ENCODE measurements around the gene UBE4A.

UBE4A gene

DNA sequence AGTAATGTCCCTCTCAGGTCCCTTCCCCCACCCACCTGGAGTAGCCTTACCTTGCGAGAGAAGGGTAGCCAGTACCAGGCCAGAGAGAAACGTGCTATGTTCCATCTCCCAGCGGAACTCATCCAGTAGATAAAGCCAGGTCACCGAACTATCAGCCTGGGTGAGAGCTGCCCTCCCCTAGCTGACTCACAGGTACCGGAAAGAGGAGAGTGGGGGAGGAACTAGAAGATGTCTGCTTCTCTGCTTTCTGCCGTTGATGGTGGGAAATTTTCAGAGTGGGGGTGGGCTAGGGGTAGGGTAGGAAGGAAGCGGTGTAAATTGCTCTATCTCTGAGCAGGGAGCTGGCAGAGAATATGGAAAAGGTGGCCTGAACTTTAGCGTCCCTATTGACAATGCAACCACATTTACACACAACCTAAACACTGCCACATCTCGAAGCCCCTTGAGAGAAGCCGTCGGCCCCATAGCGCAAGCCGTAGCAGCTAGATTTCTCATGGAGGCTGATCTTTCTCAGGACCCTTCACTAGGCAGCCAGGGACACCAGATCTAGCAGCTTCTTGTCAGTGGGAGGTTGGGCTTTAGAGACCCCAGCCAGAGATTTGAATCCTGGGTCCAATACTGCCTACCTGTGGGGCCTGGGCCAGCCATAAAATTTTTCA lies 16.8 kb upstream of the UBE4A start, which contains the start of gene CD3D:
CD3D (minus strand) TSS at position 203 of the 659 bp plus-strand sequence; CDS start at position 105, 98 bp downstream.
- peak; percentile 62 for DNase-seq

DNA sequence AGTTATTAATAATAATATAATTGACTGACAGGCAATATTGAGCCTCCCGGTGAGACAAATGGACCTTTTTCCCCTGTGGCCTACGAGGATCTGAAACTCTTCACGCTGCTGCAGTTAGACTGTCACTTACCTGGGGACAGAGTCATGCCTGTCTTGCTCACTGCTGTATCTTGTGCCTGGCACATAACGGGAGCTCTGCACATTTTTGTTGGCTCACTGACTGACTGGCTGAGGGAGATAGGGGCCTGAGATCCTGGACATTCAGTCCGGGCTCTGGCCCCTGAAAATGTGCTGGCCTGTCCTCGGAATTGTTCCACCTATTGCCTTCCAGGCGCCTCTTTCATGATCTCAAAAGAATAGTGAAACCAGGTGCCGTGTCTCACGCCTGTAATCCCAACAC lies 16.2 kb upstream of the UBE4A start:
- no peak for DNase-seq

DNA sequence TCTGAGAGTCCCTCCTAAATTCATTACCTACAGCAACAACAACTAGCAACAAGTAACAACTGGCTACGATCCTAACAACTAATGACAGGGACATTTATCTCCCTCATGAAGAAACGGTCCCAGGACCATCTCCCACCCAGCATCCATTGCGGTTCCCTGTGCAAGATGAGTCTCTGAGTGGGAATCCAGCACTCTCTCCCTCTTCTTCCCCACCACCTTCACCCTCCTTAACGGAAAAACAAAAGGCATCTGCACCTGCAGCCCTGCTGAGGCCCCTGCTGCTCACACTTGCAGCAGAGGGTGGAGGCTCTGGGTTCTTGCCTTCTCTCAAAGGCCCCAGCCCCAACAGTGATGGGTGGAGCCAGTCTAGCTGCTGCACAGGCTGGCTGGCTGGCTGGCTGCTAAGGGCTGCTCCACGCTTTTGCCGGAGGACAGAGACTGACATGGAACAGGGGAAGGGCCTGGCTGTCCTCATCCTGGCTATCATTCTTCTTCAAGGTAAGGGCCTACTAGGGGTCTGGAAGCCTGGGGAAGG lies 15.4 kb upstream of the UBE4A start, which contains the start of gene CD3G:
CD3G (plus strand) TSS at position 364 of the 535 bp plus-strand sequence; CDS start at position 444, 80 bp downstream.
- DNase-seq, result no peak

DNA sequence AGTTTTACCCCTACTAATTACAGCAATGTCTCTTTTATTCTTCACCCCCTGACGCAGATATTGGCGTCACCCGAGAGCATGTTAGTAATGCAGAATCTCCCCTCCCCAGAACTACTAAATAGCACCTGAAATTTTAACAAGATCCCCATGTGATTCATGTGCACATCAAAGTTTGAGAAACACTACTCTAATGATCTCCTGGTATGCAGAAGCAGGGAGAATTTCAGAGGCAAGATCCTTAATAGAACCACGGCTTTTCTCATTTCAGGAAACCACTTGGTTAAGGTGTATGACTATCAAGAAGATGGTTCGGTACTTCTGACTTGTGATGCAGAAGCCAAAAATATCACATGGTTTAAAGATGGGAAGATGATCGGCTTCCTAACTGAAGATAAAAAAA lies 9.9 kb upstream of the UBE4A start:
- DNase-seq, result no peak

DNA sequence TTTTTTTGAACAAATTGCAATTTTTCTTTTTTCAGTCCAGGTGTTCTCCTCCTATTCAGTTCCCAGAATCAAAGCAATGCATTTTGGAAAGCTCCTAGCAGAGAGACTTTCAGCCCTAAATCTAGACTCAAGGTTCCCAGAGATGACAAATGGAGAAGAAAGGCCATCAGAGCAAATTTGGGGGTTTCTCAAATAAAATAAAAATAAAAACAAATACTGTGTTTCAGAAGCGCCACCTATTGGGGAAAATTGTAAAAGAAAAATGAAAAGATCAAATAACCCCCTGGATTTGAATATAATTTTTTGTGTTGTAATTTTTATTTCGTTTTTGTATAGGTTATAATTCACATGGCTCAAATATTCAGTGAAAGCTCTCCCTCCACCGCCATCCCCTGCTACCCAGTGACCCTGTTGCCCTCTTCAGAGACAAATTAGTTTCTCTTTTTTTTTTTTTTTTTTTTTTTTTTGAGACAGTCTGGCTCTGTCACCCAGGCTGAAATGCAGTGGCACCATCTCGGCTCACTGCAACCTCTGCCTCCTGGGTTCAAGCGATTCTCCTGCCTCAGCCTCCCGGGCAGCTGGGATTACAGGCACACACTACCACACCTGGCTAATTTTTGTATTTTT lies 6.2 kb upstream of the UBE4A start:
- DNase-seq, result no peak

DNA sequence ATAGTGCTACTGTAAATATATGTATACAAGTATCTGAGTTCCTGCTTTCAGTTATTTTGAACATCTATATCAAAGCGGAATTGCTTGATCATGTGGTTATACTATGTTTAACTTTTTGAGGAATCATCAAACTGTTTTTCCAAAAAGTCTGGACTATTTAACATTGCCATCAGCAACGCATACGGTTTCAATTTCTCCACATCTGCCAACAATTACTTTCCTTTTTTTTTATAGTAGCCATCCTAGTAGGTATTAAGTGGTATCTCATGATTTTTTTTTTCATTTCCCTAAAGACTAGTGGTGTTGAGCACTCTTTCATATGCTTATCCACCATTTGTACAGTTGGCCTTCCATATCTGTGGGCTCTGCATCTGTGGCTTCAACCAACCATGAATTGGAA lies 1.3 kb upstream of the UBE4A start:
- DNase-seq, result no peak

DNA sequence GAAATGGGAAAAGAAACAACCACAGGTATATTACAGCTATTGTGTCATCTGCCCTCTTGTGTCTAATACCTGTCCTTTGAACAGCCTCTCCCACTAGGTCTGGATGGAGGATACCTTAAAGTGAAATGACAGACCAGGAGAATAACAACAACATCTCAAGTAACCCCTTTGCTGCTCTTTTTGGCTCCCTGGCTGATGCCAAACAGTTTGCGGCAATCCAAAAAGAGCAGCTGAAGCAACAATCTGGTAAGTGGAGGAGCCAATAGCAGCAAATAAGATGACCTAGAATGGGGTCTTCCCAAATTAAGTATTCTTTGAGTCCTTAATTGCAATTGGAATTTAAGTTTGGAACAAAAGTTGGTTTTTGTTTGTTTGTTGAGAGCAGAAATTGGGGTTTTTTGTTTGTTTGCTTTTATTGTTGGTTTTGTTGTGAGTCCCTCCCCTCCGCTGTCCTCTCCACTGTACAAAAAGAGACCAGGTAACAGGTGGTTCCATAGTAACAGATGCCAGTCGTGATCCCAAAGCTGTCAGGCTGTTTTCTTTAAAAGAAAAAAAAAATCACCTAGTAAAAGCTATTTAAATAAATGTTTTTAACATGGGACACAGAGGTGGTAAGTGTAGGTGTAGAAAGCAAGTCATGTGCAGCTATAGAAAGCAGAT lies 5.7 kb downstream of the UBE4A start:
- no peak for DNase-seq

DNA sequence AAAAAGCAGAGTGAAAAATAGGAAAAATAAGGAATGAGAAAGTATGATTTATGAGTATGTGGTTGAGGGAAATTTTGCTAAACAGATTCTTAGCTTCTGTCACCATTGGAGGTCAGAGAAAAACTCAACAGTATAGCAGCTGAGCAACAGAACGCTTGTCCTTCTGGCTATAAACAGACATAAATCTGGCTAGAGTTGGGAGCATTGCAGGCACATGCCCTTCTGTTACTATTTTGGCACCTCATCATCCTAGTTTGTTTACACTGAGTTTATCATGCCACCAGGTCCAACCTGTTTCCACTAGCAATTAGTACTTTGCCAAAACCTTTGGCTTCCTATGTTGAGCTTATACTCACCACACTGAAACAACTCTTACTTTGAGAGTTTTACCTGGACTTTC lies 6.9 kb downstream of the UBE4A start:
- no peak for DNase-seq

DNA sequence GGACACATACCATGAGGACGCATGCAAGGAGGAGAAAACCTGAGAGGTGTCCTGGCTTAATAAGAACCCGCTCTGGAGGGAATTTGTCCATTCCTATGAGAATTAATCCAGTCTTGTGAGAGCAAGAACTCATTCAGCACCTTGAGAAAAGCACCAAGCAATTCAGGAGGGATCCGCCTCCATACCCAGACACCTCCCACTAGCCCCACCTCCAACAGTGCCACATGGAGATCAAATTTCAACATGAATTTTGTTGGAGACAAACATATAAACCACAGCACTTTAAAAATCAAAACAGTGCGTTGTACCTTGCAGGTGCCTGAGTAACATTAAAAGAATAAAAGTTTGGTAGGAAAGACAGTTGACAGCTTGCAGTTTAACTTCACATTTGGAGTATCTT lies 11.4 kb downstream of the UBE4A start:
- no peak for DNase-seq

DNA sequence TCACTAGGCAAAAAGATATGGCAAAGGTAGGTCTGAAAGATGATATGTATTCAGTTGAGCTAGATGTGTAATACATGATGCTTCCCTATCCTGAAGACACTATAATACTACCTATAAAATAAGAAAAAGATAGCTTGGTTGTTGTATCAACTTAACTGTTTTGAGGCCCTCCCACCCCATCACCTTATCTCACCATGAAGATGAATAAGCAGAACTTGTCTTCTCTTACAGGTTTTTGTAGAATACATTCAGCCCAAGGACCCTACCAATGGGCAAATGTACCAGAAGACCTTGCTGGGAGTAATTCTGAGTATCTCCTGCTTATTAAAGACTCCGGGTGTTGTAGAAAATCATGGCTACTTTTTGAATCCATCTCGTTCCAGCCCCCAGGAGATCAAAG lies 13.9 kb downstream of the UBE4A start:
- no peak for DNase-seq

DNA sequence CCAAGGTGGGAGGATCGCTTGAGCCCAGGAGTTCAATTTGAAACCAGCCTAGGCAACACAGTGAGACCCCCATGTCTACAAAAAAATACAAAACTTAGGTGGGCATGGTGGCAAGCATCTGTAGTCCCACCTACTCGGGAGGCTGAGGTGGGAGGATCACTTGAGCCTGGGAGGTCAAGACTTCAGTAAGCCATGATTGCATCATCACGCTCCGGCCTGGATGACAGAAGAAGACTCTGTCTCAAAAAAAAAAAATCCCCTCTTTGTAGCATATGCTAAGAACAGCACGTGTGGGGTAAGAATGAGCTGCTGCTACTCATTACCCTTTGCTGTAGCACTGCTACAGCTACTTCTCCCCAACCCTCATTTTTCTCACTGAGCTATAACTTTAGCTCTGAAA lies 14.5 kb downstream of the UBE4A start:
- DNase-seq, result no peak

DNA sequence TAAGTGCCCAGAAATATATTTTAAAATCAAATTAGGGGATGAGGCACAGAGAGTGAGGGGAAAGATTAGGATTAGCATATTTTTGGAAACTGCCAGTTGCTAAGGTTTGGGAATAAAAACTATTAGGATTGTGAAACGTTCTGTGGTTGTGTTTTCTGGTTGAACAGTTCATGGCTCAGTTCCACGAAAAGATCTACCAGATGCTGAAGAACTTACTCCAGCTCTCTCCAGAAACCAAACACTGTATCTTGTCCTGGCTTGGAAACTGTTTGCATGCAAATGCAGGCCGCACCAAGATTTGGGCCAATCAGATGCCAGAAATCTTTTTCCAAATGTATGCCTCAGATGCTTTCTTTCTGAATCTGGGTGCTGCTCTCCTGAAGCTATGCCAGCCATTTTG lies 15.3 kb downstream of the UBE4A start:
- DNase-seq, result no peak

DNA sequence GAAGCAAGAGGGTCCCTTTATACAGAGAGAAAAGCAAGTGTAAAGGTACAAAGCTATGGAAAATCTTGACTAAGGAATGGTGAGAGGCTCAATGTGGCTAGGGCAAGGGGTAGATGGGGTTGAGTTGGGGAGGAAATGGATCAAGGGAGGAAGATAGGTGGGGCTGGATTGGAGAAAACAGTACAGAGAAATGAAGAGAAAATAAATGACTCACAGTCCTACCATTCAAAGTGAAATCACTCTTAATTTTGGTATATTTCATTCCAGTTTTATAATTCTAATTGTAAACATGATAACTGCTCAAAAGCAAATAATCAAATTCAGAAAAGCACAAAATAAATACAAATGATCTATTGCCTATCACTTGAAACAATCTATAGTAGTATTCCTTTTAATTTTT lies 16.6 kb downstream of the UBE4A start:
- no peak for DNase-seq

DNA sequence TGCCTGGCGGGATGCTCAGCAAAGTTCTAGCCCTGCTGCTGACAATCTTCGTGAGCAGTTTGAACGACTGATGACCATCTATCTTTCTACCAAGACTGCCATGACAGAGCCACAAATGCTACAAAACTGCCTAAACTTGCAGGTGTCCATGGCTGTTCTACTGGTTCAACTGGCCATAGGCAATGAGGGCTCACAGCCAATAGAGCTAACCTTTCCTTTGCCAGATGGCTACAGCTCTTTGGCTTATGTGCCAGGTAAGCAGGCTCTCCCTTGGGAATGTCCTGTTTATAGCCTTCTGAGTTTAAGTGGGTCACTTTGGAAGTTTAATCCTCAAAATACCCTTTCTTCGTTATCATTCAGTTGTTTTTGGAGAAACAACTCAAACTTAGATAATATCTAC lies 20.1 kb downstream of the UBE4A start:
- DNase-seq, result no peak

DNA sequence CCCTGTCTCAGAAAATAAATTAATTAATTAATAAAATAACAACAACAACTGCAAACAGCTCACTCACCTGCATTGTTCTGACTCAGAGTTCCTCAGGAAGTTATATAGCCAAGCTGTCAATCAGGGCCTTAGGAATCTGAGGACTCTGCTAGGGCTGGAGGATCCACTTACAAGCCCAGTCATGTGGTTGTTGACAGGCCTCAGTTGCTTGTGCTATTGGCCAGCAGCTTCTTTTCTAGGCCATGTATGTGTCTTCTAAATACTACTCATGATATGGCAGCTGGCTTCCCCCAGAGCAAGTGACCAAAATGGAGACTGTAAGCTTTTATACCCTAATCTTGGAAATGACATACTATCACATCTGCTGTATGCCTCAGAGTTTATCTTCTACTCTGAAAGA lies 21.2 kb downstream of the UBE4A start:
- DNase-seq, result no peak

DNA sequence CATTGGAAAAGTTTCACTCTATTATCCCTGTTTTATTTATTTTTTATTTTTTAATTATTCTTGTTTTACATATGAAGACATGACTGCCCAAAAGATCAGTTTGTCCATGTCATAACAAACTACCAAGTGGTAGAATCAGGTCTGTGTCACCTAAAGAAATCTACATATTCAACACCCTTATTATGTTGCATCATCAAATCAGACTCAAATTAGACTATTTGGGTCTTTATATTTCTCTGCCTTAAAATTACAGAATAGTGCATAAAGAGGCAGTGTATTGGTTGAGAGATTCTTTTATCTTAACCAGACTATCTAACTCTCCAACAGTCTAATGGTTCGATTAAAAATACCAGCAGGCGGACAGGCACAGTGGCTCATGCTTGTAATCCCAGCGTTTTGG lies 23.6 kb downstream of the UBE4A start:
- DNase-seq, result no peak

DNA sequence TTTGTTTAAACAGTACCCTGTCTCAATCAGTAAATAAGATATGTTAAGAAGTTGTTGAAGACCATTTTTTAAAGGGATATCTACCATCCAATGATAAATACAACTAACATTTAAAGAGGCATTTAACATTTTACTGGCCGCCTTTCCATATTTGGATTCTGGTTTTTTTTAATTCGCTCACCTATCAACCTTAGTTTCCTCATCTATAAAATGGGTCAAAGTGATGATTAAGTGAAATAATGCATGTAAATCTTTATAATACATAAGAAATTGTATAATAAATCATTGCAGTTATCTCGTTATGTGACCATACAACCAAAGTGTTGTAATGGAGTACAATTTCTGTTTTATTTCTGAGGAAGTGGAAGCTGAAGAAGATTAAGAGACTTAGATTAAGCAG lies 24.3 kb downstream of the UBE4A start:
- no peak for DNase-seq

DNA sequence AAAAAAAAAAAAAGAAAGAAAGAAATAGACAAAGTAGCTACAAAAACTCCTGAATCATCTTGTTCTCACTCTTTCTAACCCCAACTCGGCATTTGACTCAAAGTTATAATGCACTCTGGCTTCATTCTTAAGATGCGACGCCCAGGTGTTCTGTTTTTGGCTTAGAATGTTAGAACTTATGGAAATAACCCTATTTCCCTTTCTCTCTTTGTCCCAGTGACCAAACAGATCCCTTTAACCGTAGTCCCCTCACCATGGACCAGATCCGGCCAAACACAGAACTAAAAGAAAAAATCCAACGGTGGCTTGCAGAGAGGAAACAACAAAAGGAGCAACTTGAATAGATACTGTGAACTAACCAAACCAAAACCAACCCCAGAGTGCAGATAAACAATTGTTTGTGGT lies 36.7 kb downstream of the UBE4A start:
- no peak for DNase-seq

DNA sequence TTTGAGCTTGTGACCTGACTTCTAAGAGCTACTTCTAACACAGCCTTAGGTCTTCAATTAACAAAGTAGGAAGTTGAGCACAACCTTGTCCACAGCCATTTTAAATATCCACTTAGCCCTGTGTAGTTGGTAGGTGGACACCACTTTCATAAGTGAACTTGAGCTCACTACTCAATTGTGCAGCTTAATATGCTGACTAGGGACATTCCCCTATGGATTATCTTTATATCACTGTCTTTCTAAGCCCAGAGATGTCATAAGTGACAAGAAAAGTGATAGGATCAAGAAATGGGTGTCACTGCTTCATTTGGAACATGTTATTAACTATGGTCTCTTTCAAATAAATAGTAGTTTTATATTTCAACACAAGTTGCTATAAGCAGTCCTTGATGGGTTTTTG lies 38.0 kb downstream of the UBE4A start:
- no peak for DNase-seq

DNA sequence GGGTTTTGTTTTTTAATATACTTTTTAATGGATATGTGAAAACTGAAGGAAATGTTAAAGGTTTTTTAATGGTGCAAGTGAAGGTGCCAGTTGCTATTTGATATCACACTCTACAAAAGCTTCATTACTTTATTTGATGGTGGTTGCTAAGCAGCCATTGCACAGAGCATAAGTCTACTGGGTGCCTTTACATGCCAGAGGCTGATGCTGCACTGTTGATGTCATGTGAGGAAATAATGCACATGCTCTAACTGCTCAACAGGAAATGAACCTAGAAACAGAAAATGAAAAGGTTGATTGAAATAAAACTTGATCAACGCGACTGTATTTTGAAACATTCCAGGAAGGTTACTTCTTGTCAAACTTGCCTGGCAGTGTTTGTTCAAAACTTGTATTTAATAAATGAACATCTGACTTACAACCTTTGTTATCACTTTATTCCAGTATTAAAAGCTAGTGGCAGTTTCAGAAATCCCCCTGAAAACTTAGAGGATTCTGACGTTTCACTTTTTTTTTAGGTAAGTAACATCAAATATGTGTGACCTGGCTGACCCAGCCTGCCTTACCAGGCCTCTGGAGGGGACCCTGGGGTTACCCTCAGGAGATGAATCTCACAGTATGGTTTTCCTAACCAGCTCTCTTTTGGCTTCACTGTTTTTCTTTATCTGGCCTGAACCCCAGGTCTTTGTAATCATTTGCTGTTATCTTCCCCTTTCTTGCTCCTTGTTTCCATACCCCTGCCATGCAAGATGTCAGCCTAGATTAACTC lies 39.6 kb downstream of the UBE4A start:
- DNase-seq, result no peak

DNA sequence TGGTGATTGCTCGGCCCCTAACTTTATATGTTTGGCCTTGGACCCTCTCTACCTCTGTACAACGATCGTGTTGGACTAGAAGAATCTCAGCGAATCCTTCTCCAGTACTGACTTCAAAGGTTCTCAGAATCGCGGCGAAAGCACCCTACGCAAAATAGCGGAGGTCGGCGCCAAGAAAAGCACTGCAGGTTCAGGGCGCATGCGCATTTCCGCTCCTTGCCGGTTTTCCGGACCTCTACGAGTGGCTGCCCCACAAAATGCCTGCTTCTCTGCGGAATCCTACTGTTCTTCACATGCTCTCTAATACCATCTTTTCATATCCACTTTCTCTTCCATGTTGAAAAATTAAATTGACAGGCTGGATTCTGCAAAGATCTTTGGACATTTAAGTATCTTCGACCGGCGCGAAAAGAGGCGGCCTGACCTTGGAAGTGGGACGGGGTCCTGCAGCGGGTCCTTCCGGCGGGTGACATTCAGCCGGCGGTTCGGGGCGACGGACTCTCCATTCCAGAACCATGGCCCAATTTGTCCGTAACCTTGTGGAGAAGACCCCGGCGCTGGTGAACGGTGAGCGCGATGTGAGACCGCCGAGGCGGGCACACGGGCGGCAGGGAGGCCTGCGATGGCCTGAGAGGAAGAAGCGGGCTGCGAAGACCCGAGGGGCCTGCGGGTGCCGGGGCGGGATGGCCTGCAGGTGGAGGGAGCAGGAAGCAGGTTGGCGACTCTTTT lies 41.9 kb downstream of the UBE4A start, which contains the start of gene ATP5MG:
ATP5MG (plus strand) TSS at position 456 of the 729 bp plus-strand sequence; CDS start at position 516, 60 bp downstream.
- peak; percentile 89 for DNase-seq

DNA sequence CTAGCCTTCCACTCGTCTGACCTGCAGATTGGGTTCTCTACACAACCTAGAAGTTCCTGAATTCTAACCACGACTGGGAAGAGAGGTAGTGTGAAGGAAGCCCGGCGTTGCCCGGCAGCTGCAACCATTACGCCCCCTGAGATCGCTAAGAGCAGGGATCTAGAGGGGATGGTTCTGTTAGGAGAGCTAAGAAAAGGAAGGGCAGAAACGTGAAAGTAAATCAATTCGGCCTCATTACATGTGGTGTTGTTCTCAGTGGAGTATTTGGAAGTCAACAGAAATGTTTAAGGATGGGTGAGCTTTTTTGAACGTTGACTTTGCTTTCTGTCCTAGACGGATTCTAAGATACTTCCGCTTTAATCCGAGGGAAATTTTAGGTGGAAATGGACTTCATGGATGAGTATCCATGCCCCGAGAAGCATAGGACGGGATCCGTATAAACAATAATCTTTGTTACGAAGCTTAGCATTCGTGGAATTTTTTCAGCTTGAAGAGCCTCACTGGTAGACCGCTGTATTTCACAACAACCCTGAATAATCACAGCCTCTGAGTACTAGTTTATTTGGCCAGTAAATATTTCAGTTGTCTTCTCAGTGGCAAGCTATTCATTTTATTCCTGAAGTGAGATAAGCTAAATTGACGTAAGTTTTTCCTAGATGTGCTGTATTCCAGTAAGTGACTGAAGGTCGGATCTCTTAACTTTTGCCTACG lies 42.6 kb downstream of the UBE4A start:
- no peak for DNase-seq
